ENCODE results near the gene RNF4.
"Not testable (repeated sequence)": the region's sequence is repeated elsewhere in the genome, so short reads cannot be mapped to it uniquely, and the experiment has no call there.

The RNF4 gene

GRCh38 chr4:2468456-2469191 lies at the start of gene RNF4:
Gene RNF4, plus strand, starts transcription at chr4:2469106. Its CDS starts 21,388 bp downstream, at chr4:2490494.
- DNase-seq = peak; percentile 98

GRCh38 chr4:2419814-2420213 lies 49.1 kb upstream of the RNF4 start:
- peak; percentile 13 for DNase-seq

- DNase-seq = no peak
These were observed 47.0 kb upstream of the RNF4 start for GRCh38 chr4:2421928-2422327.

- no peak for DNase-seq
These were observed 45.8 kb upstream of the RNF4 start for GRCh38 chr4:2423066-2423465.

- no peak for DNase-seq
These were observed 45.2 kb upstream of the RNF4 start for GRCh38 chr4:2423695-2424094.

GRCh38 chr4:2424581-2424980 lies 44.3 kb upstream of the RNF4 start:
- DNase-seq = no peak

- DNase-seq = no peak
These were observed 43.4 kb upstream of the RNF4 start for GRCh38 chr4:2425386-2426068.

- no peak for DNase-seq
These were observed 42.9 kb upstream of the RNF4 start for GRCh38 chr4:2426069-2426397.

GRCh38 chr4:2426711-2427275 lies 42.1 kb upstream of the RNF4 start:
- no peak for DNase-seq

GRCh38 chr4:2427383-2428334 lies 41.2 kb upstream of the RNF4 start:
- DNase-seq = no peak

GRCh38 chr4:2428496-2429213 lies 40.3 kb upstream of the RNF4 start:
- DNase-seq = no peak

- DNase-seq = not testable (repeated sequence)
These were observed 38.8 kb upstream of the RNF4 start for GRCh38 chr4:2429945-2430757.

GRCh38 chr4:2432004-2432403 lies 36.9 kb upstream of the RNF4 start:
- DNase-seq = no peak

- DNase-seq = no peak
These were observed 35.8 kb upstream of the RNF4 start for GRCh38 chr4:2432991-2433530.

GRCh38 chr4:2433609-2434350 lies 35.1 kb upstream of the RNF4 start:
- DNase-seq = no peak

- DNase-seq = no peak
These were observed 34.5 kb upstream of the RNF4 start for GRCh38 chr4:2434420-2434819.

GRCh38 chr4:2436301-2436700 lies 32.6 kb upstream of the RNF4 start:
- peak; percentile 38 for DNase-seq

GRCh38 chr4:2436761-2437474 lies 32.0 kb upstream of the RNF4 start:
- DNase-seq = no peak

GRCh38 chr4:2437475-2438215 lies 31.3 kb upstream of the RNF4 start:
- DNase-seq = no peak
